Glomerular visceral epithelial cell (primary cell): ENCODE results near the gene GOLGA3.

Experiments
- DNase-seq: peaks from one replicate; pipeline ENCODE4 v3.0.0-alpha.2; 2016; ENCODE audit errors: extremely low spot score

GOLGA3 gene

GRCh38 chr12:132723015-132723763 is 105.5 kb downstream of the GOLGA3 start:
- DNase-seq, result no peak

GRCh38 chr12:132720606-132721345 is 107.9 kb downstream of the GOLGA3 start:
- DNase-seq, result no peak

GRCh38 chr12:132719954-132720324 is 108.7 kb downstream of the GOLGA3 start:
- DNase-seq, result no peak

- no peak for DNase-seq
Observed at GRCh38 chr12:132719141-132719953, 109.3 kb downstream of the GOLGA3 start.
